HG03095 (cell line): Measurements from ENCODE around the gene TPX2.
"Not testable (repeated sequence)": the region's sequence is repeated elsewhere in the genome, so short reads cannot be mapped to it uniquely, and the experiment has no call there.

Experiments
- ATAC-seq: cut with Tn5 transposase; IDR thresholded peaks from one replicate; pipeline ENCODE4 v1.9.1; 2021; ENCODE audit warnings: moderate library complexity; ENCODE audit not compliant: unreplicated experiment

TPX2 gene

DNA sequence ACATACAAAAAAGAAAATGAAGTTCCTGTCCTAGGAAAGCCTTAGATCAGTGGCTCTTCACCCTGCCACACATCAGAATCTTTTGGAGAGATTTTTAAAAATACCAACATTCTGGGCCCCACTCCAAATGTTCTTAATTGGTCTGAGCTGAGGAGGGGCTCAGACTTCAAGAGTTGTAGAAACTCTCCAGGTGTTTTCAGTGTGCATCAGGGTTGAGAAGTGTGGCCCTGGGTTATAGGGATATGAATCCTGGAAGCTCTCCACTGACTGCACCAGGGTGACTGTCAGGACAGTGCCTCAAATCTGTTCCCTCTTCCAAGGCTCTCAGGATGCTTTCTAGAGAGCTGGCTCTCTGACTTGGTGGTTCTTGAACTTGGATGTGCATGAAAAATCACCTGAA lies 74.5 kb downstream of the TPX2 start:
- ATAC-seq, result no peak

DNA sequence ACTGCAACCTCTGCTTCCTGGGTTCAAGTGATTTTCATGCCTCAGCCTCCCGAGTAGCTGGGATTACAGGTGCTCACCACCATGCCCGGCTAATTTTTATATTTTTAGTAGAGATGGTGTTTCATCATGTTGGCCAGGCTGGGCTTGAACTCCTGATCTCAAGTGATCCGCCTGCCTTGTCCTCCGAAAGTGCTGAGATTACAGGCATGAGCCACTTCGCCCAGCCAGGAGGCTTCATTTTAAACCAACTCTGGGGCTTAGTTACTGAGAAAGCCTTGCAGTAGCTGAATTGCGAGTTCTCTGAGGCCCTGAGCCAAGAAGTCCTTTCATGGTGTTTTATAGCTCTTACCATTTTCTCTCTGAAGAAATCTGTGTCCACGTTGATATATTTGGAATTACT lies 75.1 kb downstream of the TPX2 start:
- not testable (repeated sequence) for ATAC-seq

DNA sequence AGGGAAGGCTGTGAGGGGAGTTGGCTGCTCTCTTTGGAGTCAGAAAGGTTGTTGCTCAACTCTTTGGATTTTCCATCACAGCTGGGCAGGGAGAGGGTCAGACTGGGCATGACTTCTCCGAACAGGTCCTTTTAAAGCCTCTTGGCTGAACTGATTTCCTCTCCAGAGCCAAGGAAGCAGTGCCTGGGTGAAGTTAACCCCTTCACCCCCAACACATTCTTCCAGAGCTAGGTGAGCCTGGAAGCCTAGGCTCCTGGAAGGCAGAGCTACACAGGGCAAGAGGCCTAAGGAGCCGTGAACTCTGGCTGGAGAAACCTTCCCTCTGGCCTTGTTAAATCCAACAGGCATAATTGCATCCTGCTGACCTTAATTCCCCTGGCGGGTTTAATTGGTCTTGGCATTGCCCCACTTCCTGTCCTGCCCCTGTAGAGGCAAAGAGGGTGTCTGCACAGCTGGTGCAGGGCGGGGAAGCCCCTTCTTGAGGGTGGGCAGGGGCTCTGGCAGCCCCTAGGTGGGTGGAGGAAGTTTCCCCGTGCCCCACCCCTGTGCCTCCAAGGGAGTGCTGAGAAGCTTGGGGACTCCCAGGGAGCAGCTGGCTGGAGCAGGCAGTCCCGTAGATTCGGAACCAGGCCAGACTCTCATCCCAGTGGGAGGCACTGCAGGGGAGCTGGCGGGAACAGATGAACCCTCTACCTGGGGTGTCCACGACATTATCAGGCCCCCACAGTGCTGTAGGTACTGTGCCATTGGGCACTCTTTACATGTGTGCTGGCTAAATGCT lies 76.5 kb downstream of the TPX2 start:
- ATAC-seq, result no peak

DNA sequence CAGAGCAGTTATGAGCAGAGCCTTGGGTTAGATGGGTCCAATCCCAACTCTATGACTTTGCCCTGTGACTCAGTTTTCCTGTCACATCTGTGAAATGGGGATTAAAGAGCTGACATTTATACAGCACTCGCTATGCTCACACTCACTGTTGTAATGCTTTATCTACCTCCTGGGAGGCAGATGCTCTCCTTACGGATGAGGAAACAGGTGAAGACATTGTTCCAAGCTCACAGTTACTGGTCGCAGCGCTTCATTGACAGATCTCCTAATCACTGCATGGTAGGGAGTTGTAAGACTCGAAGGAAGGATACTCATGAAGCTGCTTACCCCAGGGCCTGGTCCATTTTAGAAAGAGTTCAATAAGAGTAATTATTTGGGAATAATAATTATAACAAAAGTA lies 77.1 kb downstream of the TPX2 start:
- no peak for ATAC-seq

DNA sequence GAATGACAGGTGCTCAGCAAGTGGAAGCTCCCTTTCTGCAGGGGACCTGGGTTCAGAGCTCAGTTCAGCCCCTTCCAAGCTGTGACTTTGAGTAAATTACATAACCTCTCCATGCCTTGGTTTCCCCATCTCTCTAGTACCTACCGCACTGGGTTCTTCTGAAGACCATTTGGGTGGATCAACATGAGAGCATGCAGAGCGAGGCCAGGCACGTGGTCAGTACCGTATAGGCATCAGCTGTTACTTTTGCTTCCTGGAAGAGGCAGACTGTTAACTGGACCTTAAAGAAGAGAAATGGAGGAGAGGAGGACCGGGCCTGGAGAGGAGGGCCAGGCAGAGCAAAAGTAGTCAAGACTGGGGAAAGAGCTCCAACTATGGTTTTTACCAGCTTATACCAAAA lies 78.4 kb downstream of the TPX2 start:
- ATAC-seq, result no peak

DNA sequence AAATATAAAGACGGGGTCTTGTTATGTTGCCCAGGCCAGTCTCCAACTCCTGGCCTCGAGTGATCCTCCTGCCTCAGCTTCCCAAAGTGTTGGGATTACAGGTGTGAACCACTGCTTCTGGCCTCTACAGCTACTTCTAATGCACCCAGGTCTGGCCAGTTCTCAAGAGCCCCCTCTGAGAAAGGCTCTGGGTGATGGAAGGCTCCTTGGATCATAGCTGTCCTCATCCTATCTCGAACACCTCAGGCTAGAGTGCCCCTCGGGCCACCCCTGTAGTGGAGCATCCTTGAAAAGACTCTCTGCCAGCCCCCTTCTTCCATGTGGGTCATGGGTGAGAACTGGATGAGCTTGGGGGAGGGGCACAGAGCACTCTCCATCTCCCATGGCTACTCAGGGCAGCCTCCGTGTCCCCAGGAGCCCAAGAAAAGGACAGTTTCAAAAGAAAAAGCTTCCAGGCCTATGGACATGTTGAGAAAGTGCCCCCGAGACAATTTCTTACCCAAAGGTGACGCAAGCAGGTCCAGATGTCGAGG lies 79.4 kb downstream of the TPX2 start:
- no peak for ATAC-seq

DNA sequence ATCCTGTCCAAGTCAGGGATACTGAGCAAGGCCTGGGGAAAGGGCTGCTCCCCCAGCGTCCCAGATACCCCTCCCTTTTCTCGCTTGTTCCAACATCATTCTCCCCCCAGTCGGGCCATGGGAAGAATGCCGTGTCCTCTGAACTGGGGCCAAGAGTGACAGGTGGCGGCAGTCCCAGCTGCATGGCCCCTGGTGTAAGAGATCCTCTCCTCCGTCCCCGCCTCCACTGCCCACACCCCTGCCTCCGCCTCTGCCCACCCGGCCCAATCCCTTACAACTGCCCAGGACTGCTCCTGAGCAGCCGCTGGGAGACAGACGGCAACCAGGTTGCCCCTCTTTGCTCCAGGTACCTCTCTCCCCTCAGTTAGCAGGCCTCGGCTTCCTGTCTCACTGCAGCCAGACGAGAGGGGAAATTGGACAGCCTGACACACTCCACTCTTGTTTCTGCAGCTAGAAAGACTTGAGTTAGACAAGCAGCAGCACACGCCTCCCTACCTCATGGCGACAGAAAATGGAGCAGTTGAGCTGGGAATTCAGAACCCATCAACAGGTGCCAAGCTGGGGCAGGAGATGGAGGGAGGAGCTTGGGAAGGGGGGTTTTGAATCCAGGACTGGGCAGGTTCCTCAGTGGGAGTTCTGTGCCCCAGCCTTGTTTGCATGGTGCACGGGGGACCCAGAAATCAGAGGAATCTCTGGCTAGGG lies 80.1 kb downstream of the TPX2 start, which contains the start of gene MYLK2:
Gene MYLK2, plus strand, starts transcription at position 274 of the 702 bp plus-strand sequence. Its CDS starts 225 bp downstream, at position 499.
- ATAC-seq, result no peak

DNA sequence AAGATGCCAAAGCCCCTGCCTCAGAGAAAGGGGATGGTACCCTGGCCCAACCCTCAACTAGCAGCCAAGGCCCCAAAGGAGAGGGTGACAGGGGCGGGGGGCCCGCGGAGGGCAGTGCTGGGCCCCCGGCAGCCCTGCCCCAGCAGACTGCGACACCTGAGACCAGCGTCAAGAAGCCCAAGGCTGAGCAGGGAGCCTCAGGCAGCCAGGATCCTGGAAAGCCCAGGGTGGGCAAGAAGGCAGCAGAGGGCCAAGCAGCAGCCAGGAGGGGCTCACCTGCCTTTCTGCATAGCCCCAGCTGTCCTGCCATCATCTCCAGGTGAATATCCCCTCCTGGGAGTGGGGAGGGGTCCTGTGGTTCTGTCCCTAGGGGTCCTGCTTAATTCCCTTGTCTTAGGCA lies 81.1 kb downstream of the TPX2 start:
- ATAC-seq, result no peak

DNA sequence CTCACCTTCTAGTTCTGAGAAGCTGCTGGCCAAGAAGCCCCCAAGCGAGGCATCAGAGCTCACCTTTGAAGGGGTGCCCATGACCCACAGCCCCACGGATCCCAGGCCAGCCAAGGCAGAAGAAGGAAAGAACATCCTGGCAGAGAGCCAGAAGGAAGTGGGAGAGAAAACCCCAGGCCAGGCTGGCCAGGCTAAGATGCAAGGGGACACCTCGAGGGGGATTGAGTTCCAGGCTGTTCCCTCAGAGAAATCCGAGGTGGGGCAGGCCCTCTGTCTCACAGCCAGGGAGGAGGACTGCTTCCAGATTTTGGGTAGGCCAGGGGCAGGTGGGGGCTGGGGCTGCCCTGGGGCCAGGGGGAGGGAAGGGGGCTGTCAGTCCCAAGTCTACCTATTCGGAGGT lies 82.3 kb downstream of the TPX2 start:
- no peak for ATAC-seq

DNA sequence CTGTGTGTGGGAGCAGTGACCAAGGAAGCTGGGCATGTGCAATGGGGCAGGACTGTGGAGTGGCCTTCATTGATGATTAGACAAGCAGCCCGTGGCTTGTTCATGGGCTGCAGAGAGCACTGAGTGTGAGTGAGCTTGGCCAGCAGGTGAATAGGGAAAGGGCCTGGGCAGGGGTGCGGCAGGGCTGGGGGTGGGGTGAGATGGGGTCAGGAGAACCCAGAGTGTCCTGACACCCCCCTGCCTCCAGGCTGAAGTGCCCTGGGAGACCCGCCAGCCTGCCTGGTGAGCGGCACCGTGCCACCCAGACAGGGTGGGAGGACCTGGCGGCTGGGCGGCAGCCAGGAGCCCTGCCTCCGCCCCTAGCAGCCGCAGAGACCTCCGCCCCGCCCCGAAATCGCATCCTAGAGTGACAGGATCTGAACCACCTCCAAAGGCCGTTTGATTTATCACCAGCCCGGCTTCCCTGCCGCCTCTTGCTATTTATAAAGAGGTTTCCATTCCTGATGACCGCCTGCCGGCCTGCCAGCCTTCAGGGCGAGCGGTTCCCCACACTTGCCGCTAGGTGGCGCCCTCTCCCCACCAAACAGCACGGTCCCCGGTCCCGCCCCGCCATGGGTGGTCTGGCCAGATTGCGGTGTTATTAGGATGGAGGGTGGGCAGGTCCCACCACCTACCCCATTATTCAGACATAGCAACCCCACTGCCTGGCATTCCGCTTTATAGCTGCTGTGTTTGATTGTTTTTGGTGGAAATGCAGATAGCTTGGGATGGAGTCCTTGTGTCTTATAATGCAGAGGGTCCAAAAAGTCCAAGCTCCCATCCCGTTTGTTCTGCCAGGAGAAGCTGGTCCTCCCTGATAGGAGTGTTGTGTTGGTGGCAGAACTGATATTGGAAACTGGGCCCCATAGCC lies 83.6 kb downstream of the TPX2 start:
- ATAC-seq, result no peak

DNA sequence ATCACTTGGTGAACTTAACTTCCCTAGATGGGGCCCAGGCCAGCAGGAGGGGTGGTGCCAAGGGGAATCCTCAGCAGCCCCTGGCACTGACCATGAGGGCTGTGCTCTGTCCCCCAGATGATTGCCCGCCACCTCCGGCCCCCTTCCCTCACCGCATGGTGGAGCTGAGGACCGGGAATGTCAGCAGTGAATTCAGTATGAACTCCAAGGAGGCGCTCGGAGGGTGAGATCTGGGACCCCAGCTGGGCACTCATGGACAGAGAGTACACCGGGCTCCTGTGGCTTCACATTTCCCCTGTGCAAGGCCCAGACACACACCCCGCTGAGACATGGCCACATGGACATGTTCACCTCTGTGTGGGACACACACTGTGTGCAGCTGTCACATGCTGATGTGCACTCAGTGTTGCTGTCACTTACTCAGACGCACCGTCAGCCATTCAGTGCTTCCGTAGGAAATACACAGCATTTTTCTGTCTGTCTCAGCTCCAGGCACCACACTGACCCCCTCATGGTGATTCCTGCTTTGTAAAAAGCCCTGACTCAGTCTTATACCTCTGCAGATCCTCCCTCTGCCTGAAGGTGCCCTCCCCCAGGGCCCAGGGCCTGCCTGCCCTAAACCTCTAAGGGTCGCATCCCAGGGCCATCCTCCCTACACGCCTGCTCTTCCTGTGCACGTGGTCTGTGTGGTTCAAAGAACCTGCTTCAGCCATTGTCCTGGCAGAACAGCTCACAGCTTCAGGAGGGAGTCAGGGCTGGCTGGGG lies 84.5 kb downstream of the TPX2 start:
- no peak for ATAC-seq

DNA sequence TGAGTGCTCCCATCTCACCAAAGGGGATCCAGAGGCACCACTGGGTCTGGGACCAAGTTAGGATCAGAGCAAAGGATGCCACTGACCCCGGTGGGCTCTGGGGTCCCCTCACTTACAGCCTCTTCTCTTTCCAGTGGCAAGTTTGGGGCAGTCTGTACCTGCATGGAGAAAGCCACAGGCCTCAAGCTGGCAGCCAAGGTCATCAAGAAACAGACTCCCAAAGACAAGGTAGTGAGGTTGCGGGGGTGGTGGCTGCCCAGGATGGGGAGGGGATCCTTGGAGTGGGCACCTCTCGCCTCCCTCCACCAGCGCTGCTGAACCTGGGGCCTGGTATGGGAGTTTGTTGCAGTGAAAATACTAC lies 85.0 kb downstream of the TPX2 start:
- no peak for ATAC-seq

DNA sequence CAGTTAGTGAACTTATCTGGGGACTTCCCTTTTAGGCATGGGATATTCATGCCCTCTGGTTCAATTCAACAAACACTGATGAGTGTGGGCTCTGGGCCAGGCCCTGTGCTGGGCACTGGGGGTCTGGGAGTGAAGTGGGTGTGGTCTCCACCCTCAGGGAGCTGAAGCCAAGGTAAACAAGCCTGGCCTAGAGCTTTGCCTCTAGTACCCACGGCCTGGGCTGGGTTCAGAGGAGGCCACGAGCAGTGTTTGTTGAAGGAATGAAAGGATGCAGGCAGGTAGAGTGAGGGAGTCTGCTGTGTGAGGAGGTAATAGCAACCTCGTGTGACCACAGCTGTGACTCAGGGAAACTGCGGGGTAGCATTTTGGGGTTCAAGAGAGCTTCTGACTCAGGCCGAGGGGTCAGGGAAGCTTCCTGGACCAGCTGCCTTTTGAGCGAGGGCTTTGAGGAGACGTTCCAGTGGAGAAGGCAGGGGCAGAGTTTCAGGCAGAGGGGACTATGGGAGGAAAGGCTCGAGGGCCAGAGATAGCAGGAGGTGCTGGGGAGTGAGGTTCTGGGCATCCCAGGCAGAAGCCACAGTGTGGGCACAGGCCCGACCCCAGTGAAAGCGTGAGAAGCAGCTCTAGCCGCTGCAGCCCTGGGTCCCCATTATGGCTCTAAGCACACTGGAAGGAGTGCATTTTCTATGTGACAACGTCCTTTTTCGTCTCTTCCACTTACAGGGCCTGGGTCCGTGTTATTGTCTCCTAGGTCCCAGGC lies 85.6 kb downstream of the TPX2 start:
- ATAC-seq, result no peak

DNA sequence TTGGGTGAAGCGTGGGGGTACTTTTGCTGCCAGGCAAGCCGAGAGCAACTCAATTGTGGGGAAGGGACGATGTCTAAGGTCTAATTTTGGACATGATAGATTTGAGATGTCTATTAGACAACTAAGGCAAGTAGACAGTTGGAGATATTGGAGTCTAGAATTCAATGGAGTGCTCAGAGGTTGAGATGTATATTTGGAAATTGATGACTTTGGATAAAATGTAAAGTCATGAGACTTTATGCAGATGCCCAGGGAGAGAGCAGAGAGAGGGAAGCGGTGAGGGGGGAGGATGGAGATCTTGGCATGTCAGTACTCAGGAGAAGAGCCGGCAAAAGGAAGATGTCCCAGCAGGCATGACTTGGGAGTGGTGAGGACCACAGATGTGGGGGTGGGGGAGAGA lies 87.0 kb downstream of the TPX2 start:
- no peak for ATAC-seq

DNA sequence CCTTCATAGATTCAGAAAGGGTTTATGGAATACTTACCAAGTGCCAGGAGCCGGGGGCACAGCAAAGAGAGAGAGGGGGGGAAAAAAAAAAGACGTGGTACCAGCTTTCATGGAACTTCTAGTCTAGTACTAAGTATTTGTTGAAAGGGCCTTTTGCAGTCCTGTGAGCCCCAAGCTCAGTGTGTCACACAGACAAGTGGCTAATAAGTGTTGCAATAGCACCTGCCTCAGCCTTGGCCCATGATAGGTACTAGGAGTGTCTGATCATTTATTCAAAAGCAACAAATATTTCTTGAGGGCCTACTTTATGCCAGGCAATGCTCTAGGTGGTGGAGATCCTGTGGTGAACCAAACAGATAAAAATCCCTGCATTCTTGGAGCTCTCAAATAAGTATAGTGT lies 88.0 kb downstream of the TPX2 start:
- ATAC-seq, result no peak

DNA sequence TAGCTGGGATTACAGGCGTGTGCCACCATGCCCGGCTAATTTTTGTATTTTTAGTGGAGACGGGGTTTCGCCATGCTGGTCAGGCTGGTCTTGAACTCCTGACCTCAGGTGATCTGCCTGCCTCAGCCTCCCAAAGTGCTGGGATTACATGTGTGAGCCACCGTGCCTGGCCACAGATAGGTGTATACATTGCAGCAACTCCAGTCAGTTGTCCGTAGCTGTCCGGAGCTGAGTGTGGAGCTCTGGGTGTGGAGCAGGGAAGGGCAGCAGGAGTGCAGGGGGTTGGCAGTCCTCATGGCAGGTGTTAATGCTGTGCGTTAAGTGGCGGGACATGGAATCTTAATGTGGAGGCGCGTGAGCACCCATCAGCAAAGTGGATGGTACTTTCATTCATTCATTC lies 88.9 kb downstream of the TPX2 start:
- not testable (repeated sequence) for ATAC-seq

DNA sequence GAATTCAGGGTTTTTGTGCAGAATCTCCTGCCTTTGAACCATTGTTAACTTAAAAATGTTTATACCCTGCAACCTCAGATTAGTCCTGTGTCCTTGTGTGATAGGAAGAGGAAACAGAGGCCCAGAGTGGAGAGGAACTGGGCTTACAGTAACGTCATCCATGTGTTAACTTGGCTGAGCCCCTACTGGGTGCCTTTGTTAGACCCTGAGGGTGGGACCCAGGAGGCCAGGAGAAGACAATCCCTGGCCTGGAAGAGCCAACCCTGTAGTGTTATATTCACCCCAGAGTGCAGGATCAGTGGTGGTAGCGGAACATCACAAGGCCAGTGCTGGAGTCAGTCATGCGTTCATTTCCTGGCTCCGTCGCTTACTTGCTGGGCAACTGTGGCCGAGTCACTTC lies 90.6 kb downstream of the TPX2 start:
- ATAC-seq, result no peak

DNA sequence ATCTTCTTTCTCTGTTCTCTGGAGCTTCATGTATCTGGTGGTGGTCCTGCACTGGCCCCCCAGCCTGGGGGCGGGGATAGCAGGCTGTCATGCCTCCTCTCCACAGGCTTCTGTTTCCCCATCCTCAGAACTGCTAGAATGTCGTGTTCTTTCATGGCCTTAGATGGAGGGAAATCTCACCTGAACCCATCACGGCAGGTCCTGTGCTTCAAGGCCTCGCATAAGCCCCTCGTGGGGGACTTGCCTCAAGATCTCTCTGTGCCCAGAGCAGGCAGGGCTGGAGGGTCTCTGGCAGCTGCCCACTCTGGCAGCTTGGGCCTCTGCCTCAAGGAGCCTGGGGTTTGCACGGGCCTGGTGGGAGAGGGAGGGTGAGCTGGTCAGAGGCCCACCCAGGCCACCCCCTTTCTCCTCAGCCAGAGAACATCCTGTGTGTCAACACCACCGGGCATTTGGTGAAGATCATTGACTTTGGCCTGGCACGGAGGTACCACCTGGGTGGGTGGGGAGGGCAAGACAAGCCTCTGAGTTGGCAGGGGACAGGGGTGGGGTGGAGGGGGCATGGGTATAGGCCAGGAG lies 91.4 kb downstream of the TPX2 start:
- ATAC-seq, result no peak

DNA sequence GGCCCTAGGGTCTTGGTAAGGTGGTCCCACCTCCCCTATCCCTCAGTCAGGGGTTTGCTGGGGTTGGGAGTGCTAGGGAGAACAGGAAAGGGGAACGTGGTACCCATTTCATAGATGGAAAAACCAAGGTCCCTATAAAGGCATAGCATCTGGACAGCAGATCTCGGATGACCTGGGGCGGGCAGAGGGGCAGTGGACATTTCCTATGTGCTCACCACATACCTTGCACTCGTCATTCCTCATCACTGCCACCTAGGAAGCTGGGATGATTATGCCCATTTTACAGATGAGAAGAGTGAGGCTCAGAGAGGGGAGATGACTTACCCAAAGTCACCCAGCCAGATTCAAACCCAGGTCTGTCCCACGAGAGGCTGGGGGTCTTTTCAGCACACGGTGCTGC lies 92.1 kb downstream of the TPX2 start:
- no peak for ATAC-seq
